GM23338 (cell line): Measurements from ENCODE around the gene ZNF837.

Experiments
- CREB1 ChIP-seq: fragments of 250-450 bp; sonication (Bioruptor Pico); IDR thresholded peaks from 2 replicates; pipeline ENCODE4 v1.5.0; 2020; ENCODE audit warnings: low read depth, mild to moderate bottlenecking, moderate library complexity
- CTCF ChIP-seq, 2 experiments: fragments of 200-600 bp in 1 of 2; sonication (generic) in 1 of 2; conservative IDR thresholded peaks; 2 replicates each; pipeline versions ENCODE4 v1.5.1 to v1.6.1; 2016 to 2017; ENCODE audit warnings: antibody characterized with exemption in 2 of 2, low read depth in 2 of 2, mild to moderate bottlenecking in 2 of 2, moderate library complexity in 1 of 2
- EZH2 ChIP-seq: fragments of 200-600 bp; sonication (generic); IDR thresholded peaks from one replicate; pipeline ENCODE4 v1.8.0; 2017; ENCODE audit warnings: antibody characterized with exemption, mild to moderate bottlenecking, low read depth; ENCODE audit not compliant: unreplicated experiment
- EZH2phosphoT487 ChIP-seq: fragments of 200-600 bp; sonication (generic); IDR thresholded peaks from one replicate; pipeline ENCODE4 v1.8.1; 2018; ENCODE audit warnings: antibody characterized with exemption; ENCODE audit not compliant: unreplicated experiment
- JUNB ChIP-seq: IDR thresholded peaks from one replicate; pipeline ENCODE4 v1.6.1; 2016; ENCODE audit warnings: antibody characterized with exemption; ENCODE audit not compliant: unreplicated experiment
- POLR2AphosphoS5 ChIP-seq: IDR thresholded peaks from 2 replicates; pipeline ENCODE4 v1.6.1; 2016; ENCODE audit warnings: antibody characterized with exemption, low read depth
- REST ChIP-seq: IDR thresholded peaks from one replicate; pipeline ENCODE4 v1.6.1; 2018; ENCODE audit warnings: antibody characterized with exemption; ENCODE audit not compliant: unreplicated experiment
- STAT1 ChIP-seq: IDR thresholded peaks from one replicate; pipeline ENCODE4 v1.6.1; 2016; ENCODE audit warnings: antibody characterized with exemption; ENCODE audit not compliant: unreplicated experiment

GRCh38 chr19:58356766-58357480, 23.9 kb downstream of the ZNF837 start:
- TF ChIP-seq CTCF (conservative IDR thresholded peaks at IDR 0.05; ENCODE audit: low read depth in 2 of 2): no peak
- no peak for TF ChIP-seq POLR2AphosphoS5
- TF ChIP-seq REST: no peak
- no peak for TF ChIP-seq JUNB
- TF ChIP-seq CREB1 (CRISPR knock-in tag): no peak
- TF ChIP-seq STAT1: no peak
- TF ChIP-seq EZH2: no peak
- TF ChIP-seq EZH2phosphoT487: no peak
